Right renal pelvis (tissue), 4 donors: ENCODE measurements around the gene KIF3B. TPM values are rescaled to one million over a fixed set of nuclear protein-coding genes. Genes with fewer than 3 reads are reported as not detected.
"Not testable (repeated sequence)": the region's sequence is repeated elsewhere in the genome, so short reads cannot be mapped to it uniquely, and the experiment has no call there.

Source experiments
- DNase-seq, 4 donors: peaks; one replicate each; pipeline ENCODE4 v3.0.0-alpha.2; 2013; ENCODE audit warnings: low read depth in 4 of 4, low spot score in 3 of 4, missing footprints in 1 of 4
- polyA plus RNA-seq, 4 donors: library from polyadenylated mRNA; unstranded; fragments of 120-200 nt; gene quantifications; one replicate each; pipeline ENCODE4 v1.2.1, GENCODE V29; 2013; ENCODE audit not compliant: insufficient read length in 4 of 4

The KIF3B gene
- polyA plus RNA-seq, 4 donors, result 41.7 to 49.1 (median 45.8) TPM

DNA sequence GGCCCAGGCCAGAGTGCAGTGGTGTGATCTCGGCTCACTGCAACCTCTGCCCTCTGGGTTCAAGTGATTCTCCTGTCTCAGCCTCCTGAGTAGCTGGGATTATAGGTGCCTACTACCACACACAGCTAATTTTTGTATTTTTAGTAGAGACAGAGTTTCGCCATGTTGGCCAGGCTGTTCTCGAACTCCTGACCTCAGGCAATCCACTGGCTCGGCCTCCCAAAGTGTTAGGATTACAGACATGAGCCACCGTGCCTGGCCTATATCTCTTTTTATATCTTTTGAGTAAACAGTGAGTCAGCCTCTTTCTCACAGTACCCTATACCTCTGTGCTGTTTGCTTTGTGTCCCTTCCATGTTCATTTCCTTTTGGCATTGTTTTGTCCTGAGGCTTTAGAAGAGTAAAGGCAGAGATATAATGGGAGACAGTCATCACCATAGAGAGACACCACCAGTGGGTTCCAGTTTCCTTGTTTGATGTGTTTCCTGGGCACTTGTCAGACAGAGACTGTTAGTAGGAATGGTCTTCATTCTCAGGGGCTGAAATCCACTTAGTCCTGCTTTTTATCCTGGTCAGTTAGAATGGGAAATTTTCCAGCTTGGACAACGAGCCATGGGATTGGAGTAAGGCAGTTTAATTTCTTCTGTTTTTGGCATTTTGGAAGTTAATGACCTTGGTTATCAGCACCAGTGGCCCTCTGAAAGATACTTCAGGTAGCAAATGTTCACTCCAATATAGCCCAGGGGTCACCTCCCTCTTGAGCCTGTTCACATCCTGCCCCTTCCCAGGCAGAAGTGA lies 48.5 kb downstream of the KIF3B start:
- no peak for DNase-seq

DNA sequence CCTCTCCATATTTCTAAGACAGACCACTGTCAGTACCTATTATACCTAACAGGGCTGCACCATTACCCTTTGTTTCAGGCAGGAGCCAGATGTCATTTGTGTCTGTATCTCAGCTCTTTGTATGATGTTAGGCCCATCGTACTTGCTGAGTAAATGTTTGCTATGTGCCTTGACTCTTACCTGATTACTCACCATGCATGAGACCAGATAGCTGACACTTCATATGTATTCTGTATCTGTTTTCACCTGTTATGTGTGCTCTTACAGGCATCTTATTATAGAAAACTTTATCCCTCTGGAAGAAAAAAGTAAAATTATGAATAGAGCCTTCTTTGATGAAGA lies 49.0 kb downstream of the KIF3B start:
- no peak for DNase-seq

DNA sequence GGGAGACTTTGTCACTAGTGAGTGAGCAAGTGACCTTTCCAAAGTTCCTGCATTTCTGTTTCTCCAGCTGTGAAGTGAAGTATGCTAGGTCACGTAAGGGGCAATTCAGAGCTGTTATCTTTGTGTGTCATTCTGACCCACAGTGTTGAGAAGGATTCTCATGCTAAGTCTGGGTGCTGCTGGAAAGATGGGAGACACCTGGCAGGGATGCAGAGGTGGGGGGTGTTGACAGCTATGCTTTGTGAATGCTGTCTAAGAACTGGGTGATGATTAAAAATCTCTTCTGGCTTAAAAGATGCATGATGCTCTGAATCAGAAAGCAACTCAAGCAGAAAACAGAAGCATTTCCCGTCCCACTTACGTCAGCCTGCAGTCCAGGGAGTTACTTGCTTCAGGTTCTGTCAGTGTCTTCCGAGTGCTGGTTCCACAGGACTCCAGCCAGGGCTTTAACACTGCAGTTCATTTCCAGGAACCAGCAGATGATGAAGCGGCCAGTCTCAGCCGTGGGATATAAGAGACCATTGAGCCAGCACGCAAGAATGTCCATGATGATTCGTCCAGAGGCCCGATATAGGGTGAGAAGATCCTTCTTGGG lies 49.7 kb downstream of the KIF3B start:
- DNase-seq, result no peak

DNA sequence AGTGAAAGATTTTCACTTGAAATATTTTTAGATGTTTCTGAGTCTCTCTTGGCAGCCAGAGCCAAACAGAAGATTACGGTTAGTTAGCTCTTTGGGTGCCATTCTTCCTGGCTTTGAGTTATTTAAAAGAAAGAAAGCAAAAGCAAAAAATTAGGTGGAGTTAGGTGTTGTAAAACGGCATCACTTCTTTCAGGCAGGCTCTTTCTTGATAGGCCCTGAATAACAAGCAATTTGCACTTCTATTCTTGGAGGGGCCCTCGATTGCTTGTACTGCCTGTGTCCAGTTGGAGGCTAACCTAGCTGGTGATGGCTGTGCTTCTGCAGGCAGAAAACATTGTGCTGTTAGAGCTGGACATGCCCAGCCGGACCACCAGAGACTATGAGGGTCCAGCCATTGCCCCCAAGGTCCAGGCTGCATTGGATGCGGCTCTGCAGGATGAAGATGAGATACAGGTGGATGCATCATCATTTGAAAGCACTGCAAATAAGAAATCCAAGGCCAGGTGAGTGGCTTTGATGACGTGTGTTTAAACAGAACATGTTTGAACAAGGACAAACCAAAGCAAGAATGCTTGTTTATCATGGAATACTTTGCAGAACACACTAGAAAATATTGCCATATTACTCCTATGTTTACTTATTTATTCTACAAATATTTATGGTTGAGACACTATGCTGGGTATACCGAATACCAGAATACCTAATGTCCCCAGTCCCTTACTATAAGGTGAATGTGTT lies 52.5 kb downstream of the KIF3B start:
- no peak for DNase-seq

DNA sequence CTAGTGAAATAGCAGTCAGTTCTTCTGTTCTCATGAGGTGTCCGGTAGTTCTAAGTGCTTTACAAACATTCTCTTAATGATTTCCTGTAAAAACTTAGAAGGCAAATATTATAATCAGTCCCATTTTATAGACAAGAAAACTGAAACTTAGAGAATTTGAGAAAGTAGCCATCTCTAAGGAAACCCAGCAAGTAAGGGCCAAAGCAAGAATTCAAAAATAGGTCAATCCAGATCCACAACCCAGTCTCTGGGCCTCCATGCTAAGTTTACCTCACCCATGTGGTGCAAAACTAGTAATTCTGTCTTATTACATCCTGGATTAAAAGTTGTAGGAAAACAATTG lies 53.1 kb downstream of the KIF3B start:
- no peak for DNase-seq

DNA sequence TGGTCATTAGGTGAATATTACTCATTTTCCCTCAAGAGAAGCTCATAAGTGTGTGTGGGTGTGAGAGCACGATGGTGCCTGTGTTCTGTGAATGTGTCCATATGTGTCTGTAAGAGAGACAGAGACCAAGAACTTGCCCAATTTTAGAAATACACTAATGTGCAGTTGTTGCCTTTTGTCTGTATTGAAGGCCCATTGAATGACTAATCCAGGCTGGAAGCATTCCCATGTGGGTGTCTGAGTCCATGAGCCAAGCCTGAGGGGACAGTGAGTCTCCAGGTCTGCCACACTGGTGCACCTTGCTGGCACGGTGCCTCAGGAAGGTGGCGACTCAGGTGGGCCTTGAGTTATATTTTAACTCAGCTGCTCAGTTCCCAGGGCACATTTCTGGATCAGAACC lies 55.2 kb downstream of the KIF3B start:
- DNase-seq, result no peak

DNA sequence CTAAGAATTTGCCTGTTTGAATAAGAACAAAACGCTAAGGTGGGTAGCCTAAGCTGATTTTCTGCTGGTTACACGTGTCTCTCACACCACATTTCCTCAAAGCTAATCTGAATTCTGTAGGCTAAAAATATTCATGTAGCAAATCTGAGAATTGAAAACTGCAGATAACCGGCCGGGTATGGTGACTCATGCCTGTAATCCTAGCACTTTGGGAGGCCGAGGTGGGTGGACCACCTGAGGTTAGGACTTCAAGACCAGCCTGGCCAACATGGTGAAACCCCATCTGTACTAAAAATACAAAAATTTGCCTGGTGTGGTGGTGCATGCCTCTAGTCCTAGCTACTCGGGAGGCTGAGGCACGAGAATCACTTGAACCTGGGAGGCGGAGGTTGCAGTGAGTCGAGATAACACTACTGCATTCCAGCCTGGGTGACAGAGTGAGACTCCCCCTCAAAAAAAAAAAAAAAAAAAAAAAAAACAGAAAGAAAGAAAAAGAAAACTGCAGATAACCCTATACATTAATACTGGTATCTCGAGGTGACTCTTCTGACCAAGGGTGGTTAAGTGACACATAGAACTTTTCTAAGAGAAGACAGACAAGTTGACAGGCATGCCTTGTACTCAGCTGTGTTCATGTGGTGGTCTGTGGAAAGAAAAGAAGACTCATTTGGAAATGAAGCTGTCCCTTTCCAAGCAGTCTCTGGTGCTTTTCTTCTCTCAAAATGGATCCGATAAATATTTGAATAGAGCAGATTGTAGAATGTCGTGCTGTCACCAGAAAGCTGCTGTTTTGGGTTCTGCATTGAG lies 55.9 kb downstream of the KIF3B start:
- DNase-seq, result no peak

DNA sequence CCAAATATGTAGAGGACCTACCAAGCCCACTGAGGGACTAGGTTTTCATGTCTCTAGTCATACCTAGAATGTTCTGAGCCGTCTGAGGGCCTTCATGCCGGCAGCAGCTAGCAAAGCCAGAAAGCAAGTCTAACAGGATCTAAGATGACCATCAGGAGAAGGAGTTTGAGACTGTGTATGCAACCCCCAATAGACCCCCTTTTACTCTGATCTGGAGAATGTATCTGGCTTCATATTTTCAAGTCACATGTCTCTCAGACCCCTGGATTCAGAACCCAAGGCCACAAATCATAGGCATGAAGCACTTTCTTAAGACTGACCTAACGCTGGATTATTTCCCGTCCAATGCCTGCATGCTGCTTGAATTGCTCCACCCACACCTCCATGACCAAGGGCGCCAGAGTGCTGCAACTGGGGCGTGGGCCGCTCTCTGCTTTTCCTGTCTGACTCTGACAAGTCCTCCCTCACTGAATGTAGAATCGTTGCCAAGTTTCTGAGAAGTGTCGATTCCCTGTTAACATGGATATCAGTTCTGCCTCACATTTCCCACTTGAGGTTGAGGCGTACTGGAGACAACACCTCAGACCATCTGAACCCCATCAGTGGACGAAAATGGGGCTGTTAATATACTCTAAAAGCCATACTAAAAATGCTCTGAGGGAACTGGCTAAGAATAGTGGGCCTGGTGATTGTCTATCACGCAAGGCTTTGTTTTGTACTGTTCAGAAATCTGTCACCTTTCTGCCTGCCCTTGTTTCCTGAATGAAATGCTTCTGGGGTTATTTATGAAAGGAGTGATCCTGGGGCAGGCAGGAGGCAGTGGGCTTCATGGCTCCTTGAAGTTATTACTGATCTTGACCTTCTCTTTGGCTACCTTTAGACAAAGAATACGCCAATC lies 56.8 kb downstream of the KIF3B start:
- DNase-seq, result no peak

DNA sequence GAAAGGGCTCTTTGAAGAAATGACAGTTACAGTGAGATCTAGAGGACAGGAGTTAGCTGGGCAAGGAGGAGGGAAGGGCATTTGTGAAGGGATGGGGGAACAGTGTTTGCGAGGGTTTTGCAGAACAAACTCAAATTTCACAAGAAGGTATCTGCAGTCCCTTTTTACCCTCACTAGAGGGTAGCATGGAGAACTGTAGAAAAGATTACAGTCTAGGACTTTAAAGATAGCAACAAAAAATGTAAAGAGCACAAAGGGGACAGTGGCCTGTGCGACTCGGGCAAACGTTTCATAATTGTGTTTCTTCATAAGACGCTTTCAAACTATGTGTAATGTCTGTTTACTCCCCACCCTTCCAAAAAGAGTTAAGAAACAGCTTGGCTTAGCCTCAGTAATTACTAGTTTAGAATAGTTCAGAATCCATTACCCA lies 59.5 kb downstream of the KIF3B start:
- no peak for DNase-seq

DNA sequence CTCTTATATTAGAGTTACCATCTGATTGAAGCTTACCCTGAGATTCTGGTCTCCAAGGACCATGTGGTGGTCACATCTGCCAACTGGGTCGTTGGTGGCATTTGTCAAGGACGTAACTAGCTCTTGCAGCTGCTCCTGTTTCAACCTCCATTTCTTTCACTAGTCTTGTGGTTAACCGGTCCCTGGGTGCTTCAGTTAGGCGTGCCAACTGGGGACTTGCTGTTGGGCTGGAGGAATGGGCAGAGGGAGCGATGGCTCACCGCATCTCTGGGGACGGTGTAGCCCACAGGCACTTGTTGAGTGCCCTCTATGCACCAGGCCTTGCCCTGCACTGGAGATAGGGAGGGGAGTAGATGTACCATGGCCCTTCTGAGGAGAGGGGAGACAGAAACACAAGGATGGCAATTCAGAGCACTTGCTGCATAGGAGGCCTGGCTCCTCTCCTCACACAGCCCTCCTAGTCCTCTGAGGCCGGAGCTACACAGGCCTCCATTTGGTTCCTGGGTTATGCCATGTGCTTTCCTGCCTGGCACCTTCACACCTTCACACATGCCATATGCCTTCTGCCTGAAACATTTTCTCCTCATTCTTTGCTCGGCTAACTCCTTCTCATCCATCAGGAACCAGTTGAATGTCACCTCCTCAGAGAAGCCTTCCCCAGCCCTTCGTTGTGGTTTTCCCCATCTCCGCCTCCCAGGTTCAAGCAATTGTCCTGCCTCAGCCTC lies 60.6 kb downstream of the KIF3B start:
- no peak for DNase-seq

DNA sequence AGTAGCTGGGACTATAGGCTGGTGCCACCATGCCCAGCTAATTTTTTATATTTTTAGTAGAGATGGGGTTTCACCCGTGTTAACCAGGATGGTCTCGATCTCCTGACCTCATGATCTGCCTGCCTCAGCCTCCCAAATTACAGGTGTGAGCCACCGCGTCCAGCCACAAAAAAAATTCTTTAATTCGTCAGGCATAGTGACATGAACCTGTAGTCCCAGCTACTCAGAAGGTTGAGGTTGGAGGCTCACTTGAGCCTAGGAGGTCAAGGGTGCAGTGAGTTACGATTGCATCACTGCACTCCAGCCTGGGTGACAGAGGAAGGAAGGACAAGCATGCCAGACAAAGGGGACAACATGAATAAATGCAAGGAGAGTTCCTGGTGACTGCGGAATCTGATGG lies 61.2 kb downstream of the KIF3B start:
- no peak for DNase-seq

DNA sequence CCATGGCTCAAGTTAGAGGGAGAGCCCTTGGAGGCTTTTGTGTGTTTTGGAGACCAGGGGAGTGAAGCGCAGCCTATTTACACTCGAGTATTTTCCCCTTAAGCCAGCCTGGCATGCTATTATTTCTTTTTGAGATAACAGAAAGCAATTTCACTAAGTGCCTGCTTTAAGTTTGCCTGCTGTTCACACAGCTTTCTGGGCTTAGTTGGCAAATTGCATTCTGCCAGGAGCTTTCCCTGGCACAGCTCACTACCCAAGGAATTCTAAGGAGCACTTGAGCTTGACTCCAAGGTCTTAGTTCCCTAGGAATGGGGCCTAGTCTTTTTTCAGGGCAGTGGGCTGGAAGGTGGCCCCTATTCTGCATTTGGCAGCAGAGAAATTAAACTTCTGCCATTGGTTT lies 61.7 kb downstream of the KIF3B start:
- no peak for DNase-seq

DNA sequence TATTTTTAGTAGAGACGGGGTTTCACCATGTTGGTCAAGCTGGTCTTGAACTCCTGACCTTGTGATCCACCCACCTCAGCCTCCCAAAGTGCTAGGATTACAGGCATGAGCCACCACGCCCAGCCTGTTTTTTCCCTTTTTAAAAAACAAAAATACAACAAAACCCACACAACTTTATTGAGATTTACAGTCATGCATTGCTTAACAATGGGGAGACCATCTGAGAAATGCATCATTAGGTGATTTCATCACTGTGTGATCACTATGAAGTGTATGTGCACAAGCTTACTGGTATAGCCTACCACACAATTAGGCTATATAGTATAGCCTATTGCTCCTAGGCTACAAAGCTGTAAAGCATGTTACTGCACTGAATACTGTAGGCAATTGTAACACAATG lies 63.6 kb downstream of the KIF3B start:
- not testable (repeated sequence) for DNase-seq

DNA sequence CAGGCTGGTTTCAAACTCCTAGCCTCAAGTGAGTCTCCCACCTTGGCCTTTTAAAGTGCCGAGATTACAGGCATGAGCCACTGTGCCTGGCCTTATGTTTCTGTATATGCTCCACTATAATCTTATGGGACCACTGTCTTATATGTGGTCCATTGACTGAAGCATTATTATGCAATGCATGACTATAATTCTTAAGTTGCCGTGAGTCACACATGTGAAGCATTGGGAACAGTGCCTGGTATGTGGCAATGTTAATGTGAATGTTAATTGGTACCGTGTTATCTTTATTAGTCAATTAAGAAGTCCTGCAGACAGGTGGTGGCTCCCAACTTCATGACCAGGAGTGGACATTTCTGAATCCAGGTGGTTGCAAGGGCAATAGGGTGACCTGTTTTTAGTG lies 66.0 kb downstream of the KIF3B start:
- DNase-seq, result no peak

DNA sequence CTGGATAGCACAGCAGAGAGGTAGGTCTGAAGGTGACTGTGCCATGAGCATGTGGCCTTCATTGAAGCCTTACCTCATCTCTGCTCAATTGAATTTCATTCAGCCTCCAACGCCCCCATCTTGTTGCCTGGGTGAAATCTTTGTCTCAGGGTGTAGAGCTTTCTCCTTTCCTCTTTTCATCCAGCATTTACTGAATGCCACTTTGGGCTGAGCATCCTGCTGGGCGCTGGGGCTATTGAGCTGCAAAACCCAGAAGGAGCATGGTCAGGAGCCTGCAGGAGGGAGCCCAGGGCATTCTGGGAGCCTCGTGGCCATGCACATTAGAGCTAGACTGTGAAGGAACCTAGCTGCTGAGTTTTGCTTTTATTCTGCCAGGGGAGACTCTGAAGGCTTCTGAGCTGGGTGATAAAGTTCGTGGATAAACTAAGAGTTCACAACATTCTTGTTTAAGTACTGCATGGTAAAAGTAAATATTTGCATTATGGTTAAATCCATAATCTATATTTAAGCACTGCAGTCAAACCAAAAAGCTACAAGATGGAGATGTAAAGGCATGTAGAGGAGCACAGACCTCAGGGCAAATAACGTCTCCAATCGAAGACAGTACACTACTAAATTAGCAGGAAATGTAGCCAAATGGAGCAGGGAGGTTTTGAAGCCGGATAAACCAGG lies 67.5 kb downstream of the KIF3B start:
- DNase-seq, result no peak

DNA sequence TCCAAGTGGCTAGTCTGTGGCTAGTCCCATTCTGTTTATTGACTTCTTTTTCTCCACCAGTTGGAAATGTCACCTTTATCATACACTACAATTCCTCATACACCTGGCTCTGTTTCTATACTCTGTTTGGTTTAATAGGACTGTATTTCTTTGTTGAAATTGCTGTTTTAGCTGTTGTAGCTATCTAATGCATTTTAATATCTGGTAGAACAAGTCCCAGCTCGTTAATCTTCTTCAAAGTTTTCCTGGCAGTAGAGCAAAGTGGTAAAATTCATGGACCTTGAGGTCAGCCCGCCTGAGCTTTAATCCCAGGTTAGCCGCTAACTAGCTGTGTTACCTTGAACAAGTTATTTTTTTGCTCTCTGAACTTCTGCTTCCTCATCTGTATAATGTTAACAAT lies 70.8 kb downstream of the KIF3B start:
- DNase-seq, result no peak

DNA sequence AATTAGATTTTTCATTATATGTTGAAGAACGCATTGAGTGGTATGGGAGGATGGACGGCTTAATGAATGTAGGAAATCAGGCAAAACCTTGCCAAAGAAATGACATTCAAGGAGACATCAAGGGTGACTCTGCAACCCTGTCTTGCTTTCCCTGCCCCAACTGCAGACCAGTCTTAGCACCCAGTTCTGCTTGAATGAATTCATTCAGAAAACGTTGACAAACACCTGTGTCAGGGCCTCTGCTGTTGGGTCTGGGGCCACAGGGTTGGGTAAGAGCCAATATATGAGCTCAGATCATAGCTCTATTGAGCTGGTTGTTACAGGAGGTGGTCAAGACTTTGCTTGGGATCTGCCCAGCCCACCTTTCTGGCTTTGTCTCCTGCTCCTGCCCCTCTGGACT lies 73.0 kb downstream of the KIF3B start:
- DNase-seq, result no peak

DNA sequence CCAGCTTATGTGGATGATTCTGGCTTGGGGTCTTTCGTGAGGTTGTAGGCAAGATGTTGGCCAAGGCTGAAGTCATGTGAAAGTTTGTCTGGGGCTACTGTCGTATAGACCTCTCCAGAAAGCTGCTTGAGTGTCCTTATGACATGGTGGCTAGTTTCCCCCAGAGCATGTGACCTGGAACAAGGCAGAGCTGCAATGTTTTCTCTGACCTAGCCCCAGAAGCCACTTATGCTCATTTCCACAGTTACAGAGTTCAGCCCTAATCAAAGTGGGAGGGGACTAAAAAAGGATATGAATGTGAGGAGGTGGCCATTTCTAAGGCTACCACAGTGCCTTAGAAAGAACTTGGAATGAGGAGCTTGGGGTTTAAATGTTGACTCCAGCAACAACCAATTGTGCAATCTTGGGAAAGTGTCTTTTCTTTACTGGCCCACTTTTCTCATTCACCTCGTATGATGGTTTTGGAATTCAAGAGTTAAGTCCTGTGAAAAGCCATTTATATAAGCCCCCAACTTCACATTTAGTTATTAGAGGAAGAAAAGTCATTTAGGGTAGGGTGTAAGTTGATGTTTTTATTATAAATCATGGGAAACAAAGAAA lies 74.8 kb downstream of the KIF3B start:
- no peak for DNase-seq
